Spleen (tissue), 11 donors: ENCODE measurements around the gene RHOBTB3. TPM values are rescaled to one million over a fixed set of nuclear protein-coding genes. Genes with fewer than 3 reads are reported as not detected.

ENCODE experiments used
- DNase-seq: peaks from one replicate; pipeline ENCODE4 v3.0.0-alpha.2; 2020
- H3K27ac ChIP-seq, 8 donors: fragments of 200-600 bp; sonication (generic) in 7 of 8; 1 replicate in 4 of 8; 2 replicates in 4 of 8; pipeline versions ENCODE4 v1.5.0 to v1.8.0; 2016 to 2021; ENCODE audit warnings: inconsistent platforms in 4 of 8, mild to moderate bottlenecking in 4 of 8, moderate library complexity in 1 of 8
- H3K27me3 ChIP-seq, 7 donors: fragments of 200-600 bp; sonication (generic) in 6 of 7; replicated peaks in 1 of 7; 1 replicate in 4 of 7; 2 replicates in 3 of 7; pipeline versions ENCODE4 v1.5.0 to v1.8.0; 2016 to 2021; ENCODE audit warnings: inconsistent platforms in 3 of 7, mild to moderate bottlenecking in 1 of 7
- H3K36me3 ChIP-seq, 6 donors: fragments of 200-600 bp; sonication (generic) in 5 of 6; 1 replicate in 4 of 6; 2 replicates in 2 of 6; pipeline versions ENCODE4 v1.5.0 to v1.8.0; 2016 to 2021; ENCODE audit warnings: inconsistent platforms in 2 of 6
- H3K4me1 ChIP-seq, 6 donors: fragments of 200-600 bp; sonication (generic) in 5 of 6; 1 replicate in 3 of 6; 2 replicates in 3 of 6; pipeline versions ENCODE4 v1.5.0 to v1.8.0; 2016 to 2021; ENCODE audit warnings: inconsistent platforms in 3 of 6
- H3K4me3 ChIP-seq, 8 donors: fragments of 200-600 bp; sonication (generic) in 7 of 8; 1 replicate in 4 of 8; 2 replicates in 4 of 8; pipeline versions ENCODE4 v1.5.0 to v1.8.0; 2016 to 2021; ENCODE audit warnings: inconsistent platforms in 4 of 8, mild to moderate bottlenecking in 4 of 8, moderate library complexity in 2 of 8
- H3K9me3 ChIP-seq, 8 donors: fragments of 200-600 bp; sonication (generic) in 7 of 8; 1 replicate in 4 of 8; 2 replicates in 4 of 8; pipeline versions ENCODE4 v1.5.0 to v1.8.0; 2016 to 2021; ENCODE audit warnings: inconsistent platforms in 4 of 8
- CTCF ChIP-seq, 11 experiments: fragments of 200-600 bp in 7 of 11; fragments of 450-650 bp in 4 of 11; sonication (generic) in 4 of 11; IDR thresholded peaks in 8 of 11; conservative IDR thresholded peaks in 3 of 11; 1 replicate in 7 of 11; 2 replicates in 4 of 11; pipeline versions ENCODE4 v1.4.0 to v1.8.0; 2016 to 2021; ENCODE audit warnings: antibody characterized with exemption in 11 of 11, inconsistent platforms in 4 of 11, mild to moderate bottlenecking in 1 of 11
- POLR2A ChIP-seq, 3 donors: fragments of 450-650 bp; IDR thresholded peaks; one replicate each; pipeline ENCODE4 v1.5.1; 2017; ENCODE audit warnings: antibody characterized with exemption in 3 of 3, mild to moderate bottlenecking in 1 of 3
- POLR2AphosphoS5 ChIP-seq, 3 donors: sonication (generic); formaldehyde crosslinking; IDR thresholded peaks; one replicate each; pipeline ENCODE4 v1.5.1; 2017; ENCODE audit warnings: antibody characterized with exemption in 3 of 3
- WGBS, 5 donors: extraction: QIAGEN DNeasy Blood & Tissue Kit in 3 of 5; methylation state at CpG; one replicate each; pipeline versions ENCODE4 v1.1.5 to v1.1.7; 2013 to 2018; 5-methylcytosine and 5-hydroxymethylcytosine counted together
- intact Hi-C: fragments of 100-400 bp; cut with DNase I; formaldehyde crosslinking; loops from one replicate; pipeline ENCODE4 v1.15.0; 2023; ENCODE audit warnings: low total_unique reads
- polyA plus RNA-seq, 3 donors: library from polyadenylated mRNA; stranded (reverse); fragments of 200-250 nt; gene quantifications; one replicate each; pipeline ENCODE4 v1.2.1, GENCODE V29; 2013
- total RNA-seq, 7 donors: library from RNA; depleted of rRNA in 3 of 7; stranded (reverse); fragments of >200 nt in 3 of 7; fragmentation: NEBNext Ultra II Directional in 4 of 7; extraction: Animal tissue kit (Norgen Biotek cat#: 25700) in 4 of 7; gene quantifications; one replicate each; pipeline versions ENCODE4 v1.1.0 to v1.2.1, GENCODE V29; 2016 to 2021
- donor health status: healthy with polysubstance abuse.
- donor health status: DM: no; HTN: no; CAD: no; lungs with moderate emphysema.
- donor health status: DM: no; HTN: no; CAD: no.
- donor health status: Bipolar disorder and iron deficiency.
- donor health status: healthy.
- donor health status: DM: no; HTN: no; CAD: no.
- donor health status: DM: yes; HTN: yes; CAD: no.

The RHOBTB3 gene
- total and polyA plus RNA-seq, 10 donors, result 4.5 to 71.1 (median 38.4) TPM

DNA sequence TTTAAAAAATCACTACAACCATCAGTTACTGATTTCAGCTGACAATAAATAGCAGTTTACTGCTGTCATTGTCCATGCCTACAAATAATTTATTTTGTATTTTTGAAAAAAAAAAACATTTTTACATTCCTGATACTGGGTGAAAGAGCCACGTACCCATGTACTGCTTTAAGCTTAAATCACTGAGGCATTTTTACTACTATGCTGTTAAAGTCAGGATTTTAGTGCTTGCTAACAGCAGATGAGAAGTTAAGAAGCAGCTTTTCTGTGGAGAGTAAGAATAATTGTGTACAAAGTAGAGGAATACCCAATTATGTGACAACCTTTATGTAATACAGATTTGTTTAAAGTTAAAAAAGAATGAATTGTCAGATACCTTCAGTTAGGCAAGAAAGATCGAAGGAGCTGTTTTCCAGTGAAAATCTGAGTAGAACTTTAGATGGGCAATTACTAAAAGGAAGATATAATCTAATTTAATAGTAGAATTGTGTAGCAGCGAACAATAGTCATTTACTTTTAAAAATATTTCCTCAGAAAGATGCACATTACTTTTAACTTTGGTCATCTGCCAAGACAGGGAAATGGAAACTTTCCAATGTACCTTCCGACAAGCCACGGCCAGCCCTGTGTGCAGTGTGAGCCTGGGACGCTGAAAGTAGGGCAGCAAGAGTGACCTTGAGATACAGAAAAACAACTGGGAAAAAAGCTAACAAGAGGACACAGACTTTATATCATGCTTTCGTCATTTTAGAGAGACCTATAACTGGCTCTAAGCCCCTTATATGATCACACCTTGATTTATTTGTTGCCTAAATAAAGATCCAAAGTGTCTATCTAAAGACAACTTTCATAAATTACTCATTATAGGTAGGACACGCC is 39.9 kb downstream of the RHOBTB3 start:
- Histone ChIP-seq H3K27ac (peak overlapping the region in 3 of 8 donors; percentile 27 to 50 (median 30)), H3K4me3 (no peak overlapping the region), H3K27me3 (no peaks in the 10 kb centered on the region), H3K9me3 (no peaks in the 10 kb centered on the region), H3K36me3 (peaks cover 0 to 29% (median 8%) of the 10 kb centered on the region in 6 donors), H3K4me1 (peaks cover 0 to 16% (median 1%) of the 10 kb centered on the region in 6 donors)
- DNase-seq, result no peak
- intact Hi-C loops, result loop anchor here (10.0 kb wide), 2 partner anchors 106 to 574 kb away; no protein-coding TSS in a partner anchor
- WGBS, 5 donors, result 70 to 83% (median 80%) methylated on average over 8 of the region's 8 CpGs
- TF ChIP-seq CTCF (IDR thresholded peaks at IDR 0.05 in 8 of 11, conservative IDR thresholded peaks at IDR 0.05 in 3 of 11) (no peak), POLR2AphosphoS5 (IDR thresholded peaks at IDR 0.05) (no peak)

- Histone ChIP-seq H3K4me1 (peaks cover 0 to 16% (median 1%) of the 10 kb centered on the region in 6 donors), H3K27ac (peak overlapping the region in 1 of 8 donors; percentile 50), H3K9me3 (no peaks in the 10 kb centered on the region), H3K27me3 (no peaks in the 10 kb centered on the region), H3K36me3 (peaks cover 0 to 29% (median 8%) of the 10 kb centered on the region in 6 donors), H3K4me3 (no peak overlapping the region)
- WGBS, 5 donors, result 82 to 97% (median 92%) methylated on average over 2 of the region's 2 CpGs
- intact Hi-C loops, result loop anchor here (10.0 kb wide), 2 partner anchors 107 to 573 kb away; no protein-coding TSS in a partner anchor
- no peak for TF ChIP-seq POLR2AphosphoS5 (IDR thresholded peaks at IDR 0.05)
- TF ChIP-seq CTCF (IDR thresholded peaks at IDR 0.05 in 8 of 11, conservative IDR thresholded peaks at IDR 0.05 in 3 of 11), result no peak
- TF ChIP-seq POLR2A (IDR thresholded peaks at IDR 0.05), result no peak
- DNase-seq, result no peak
These were observed 40.8 kb downstream of the RHOBTB3 start for GRCh38 chr5:95771892-95772291.

GRCh38 chr5:95773335-95774059 is 42.4 kb downstream of the RHOBTB3 start:
- no peak for DNase-seq
- Histone ChIP-seq H3K36me3 (peaks cover 0 to 19% (median 6%) of the 10 kb centered on the region in 6 donors), H3K9me3 (no peaks in the 10 kb centered on the region), H3K27me3 (no peaks in the 10 kb centered on the region), H3K4me1 (peaks cover 0 to 16% (median 1%) of the 10 kb centered on the region in 6 donors), H3K4me3 (no peak overlapping the region), H3K27ac (peak overlapping the region in 2 of 8 donors; percentile 18 to 26)
- intact Hi-C loops, result loop anchor here (10.0 kb wide), 2 partner anchors 109 to 571 kb away; no protein-coding TSS in a partner anchor
- TF ChIP-seq POLR2AphosphoS5 (IDR thresholded peaks at IDR 0.05) (no peak), CTCF (IDR thresholded peaks at IDR 0.05 in 8 of 11, conservative IDR thresholded peaks at IDR 0.05 in 3 of 11) (no peak), POLR2A (IDR thresholded peaks at IDR 0.05) (no peak)
- WGBS, 5 donors, result 40 to 68% (median 45%) methylated on average over 3 of the region's 3 CpGs
